ENCODE results near the gene SAMM50. TPM values are rescaled to one million over a fixed set of nuclear protein-coding genes. Genes with fewer than 3 reads are reported as not detected.

The SAMM50 gene
- total RNA-seq, 1 experiment from 2014 or later: 40.8 TPM

DNA sequence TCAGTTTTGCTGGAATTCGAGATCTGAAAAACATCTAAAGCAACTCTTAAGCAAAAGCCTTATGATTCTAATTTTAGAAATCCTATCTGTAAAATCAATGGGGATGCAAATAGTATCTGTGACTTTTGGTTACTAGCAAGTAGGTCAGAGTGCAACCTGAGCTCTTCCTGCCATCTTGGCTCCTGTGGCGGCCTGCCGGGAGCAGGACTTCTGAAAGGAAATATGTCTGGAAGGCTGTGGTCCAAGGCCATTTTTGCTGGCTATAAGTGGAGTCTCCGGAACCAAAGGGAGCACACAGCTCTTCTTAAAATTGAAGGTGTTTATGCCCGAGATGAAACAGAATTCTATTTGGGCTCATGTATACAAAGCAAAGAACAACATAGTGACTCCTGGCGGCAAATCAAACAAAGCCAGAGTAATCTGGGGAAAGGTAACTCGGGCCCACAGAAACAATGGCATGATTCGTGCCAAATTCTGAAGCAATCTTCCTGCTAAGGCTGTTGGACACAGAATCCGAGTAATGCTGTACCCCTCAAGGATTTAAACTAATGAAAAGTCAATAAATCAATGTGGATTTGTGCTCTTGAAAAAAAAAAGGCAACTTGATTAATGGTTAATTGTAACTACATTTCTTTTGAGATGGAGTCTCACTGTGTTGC, 1.7 kb downstream of the SAMM50 start:
- TF ChIP-seq, protein P1, sequence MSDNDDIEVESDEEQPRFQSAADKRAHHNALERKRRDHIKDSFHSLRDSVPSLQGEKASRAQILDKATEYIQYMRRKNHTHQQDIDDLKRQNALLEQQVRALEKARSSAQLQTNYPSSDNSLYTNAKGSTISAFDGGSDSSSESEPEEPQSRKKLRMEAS (IDR thresholded peaks at IDR 0.05): no peak
- TF ChIP-seq CBX3 (IDR thresholded peaks at IDR 0.05; ENCODE audit: low read depth): no peak
- TF ChIP-seq POLR2A (IDR thresholded peaks at IDR 0.05; ENCODE audit: borderline replicate concordance, extremely low read depth, insufficient read depth, insufficient read length): no peak
- TF ChIP-seq, protein P2, sequence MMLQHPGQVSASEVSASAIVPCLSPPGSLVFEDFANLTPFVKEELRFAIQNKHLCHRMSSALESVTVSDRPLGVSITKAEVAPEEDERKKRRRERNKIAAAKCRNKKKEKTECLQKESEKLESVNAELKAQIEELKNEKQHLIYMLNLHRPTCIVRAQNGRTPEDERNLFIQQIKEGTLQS (IDR thresholded peaks at IDR 0.05): no peak
- TF ChIP-seq REST (IDR thresholded peaks at IDR 0.05; ENCODE audit: low read depth): no peak
- TF ChIP-seq ZNF274 (IDR thresholded peaks at IDR 0.05; ENCODE audit: low read depth, low read length): no peak
- TF ChIP-seq RAD21 (IDR thresholded peaks at IDR 0.05; ENCODE audit: low read depth): no peak
- TF ChIP-seq POLR2AphosphoS5 (IDR thresholded peaks at IDR 0.05; ENCODE audit: low read depth, low read length): no peak
- TF ChIP-seq YY1 (IDR thresholded peaks at IDR 0.05; ENCODE audit: extremely low read depth, insufficient replicate concordance, low read depth, low read length): no peak
- no peak for TF ChIP-seq CEBPB (IDR thresholded peaks at IDR 0.05; ENCODE audit: low read depth)
- TF ChIP-seq, protein P3, sequence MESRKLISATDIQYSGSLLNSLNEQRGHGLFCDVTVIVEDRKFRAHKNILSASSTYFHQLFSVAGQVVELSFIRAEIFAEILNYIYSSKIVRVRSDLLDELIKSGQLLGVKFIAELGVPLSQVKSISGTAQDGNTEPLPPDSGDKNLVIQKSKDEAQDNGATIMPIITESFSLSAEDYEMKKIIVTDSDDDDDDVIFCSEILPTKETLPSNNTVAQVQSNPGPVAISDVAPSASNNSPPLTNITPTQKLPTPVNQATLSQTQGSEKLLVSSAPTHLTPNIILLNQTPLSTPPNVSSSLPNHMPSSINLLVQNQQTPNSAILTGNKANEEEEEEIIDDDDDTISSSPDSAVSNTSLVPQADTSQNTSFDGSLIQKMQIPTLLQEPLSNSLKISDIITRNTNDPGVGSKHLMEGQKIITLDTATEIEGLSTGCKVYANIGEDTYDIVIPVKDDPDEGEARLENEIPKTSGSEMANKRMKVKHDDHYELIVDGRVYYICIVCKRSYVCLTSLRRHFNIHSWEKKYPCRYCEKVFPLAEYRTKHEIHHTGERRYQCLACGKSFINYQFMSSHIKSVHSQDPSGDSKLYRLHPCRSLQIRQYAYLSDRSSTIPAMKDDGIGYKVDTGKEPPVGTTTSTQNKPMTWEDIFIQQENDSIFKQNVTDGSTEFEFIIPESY (IDR thresholded peaks at IDR 0.05; ENCODE audit: extremely low read depth, insufficient replicate concordance, low read length): no peak
- Histone ChIP-seq H4K20me1 (ENCODE audit: insufficient read depth) (no peaks in the 10 kb centered on the region), H3K9me3 (ENCODE audit: control insufficient read depth in 1 of 2, insufficient read depth in 1 of 2, low read depth in 1 of 2, low read length in 2 of 2) (no peaks in the 10 kb centered on the region), H3K36me3 (ENCODE audit: control insufficient read depth in 1 of 2, insufficient read depth in 2 of 2, low read length in 2 of 2) (no peaks in the 10 kb centered on the region), H3K27me3 (ENCODE audit: insufficient read depth, low read length) (no peaks in the 10 kb centered on the region), H3K4me2 (ENCODE audit: low read length) (peak overlapping the region; percentile 73), H3K27ac (ENCODE audit: low read depth, low read length) (no peak overlapping the region), H2AFZ (ENCODE audit: low read depth, low read length, poor library complexity, severe bottlenecking) (no peak overlapping the region), H3K9me2 (ENCODE audit: insufficient read depth) (no peaks in the 10 kb centered on the region), H3K4me1 (ENCODE audit: control insufficient read depth in 1 of 2, insufficient read depth in 2 of 2, low read length in 2 of 2) (peaks cover 17 to 30% of the 10 kb centered on the region in 2 experiments), H3K4me3 (replicated peaks in 1 of 2; ENCODE audit: low read depth in 1 of 2, low read length in 2 of 2) (peak overlapping the region; percentile 91 to 95; a peak in 3 of 4 replicates), H3K79me2 (ENCODE audit: insufficient read depth, low read length) (peaks cover 69% of the 10 kb centered on the region), H3K9ac (ENCODE audit: low read length) (no peak overlapping the region)
- DNase-seq (ENCODE audit: low read depth, low spot score) (no peak), ATAC-seq (no peak)
- POLR2A ChIA-PET: no interaction called here
- BruUV-seq (replicated peaks): no TSS peak
- intact Hi-C loops (cut with micrococcal nuclease): no loop called here
- CTCF ChIA-PET: interaction anchor here (1.2 to 2.6 kb wide), 2 partner anchors 11 to 74 kb away, joined by 3 to 9 read pairs; no protein-coding TSS in a partner anchor
- RAD21 ChIA-PET (ENCODE audit: low non-redundant PET in 1 of 2, low total read pairs in 2 of 2, uncharacterized antibody in 2 of 2, unreplicated experiment in 2 of 2): no interaction called here
